Stimulated activated CD8-positive, alpha-beta memory T cell treated with anti-CD3 and anti-CD28 coated beads, Interleukin-12 subunit alpha, Interleukin-12 subunit beta, amount 100 ng/mL, for 24 hours (primary cell): ENCODE measurements around the gene BTBD6.

Experiments used
- DNase-seq: peaks from one replicate; pipeline ENCODE4 v3.0.0-alpha.2; 2020; ENCODE audit errors: extremely low read depth

The BTBD6 gene

GRCh38 chr14:105229099-105229655 is 19.2 kb upstream of the BTBD6 start:
- no peak for DNase-seq

DNA sequence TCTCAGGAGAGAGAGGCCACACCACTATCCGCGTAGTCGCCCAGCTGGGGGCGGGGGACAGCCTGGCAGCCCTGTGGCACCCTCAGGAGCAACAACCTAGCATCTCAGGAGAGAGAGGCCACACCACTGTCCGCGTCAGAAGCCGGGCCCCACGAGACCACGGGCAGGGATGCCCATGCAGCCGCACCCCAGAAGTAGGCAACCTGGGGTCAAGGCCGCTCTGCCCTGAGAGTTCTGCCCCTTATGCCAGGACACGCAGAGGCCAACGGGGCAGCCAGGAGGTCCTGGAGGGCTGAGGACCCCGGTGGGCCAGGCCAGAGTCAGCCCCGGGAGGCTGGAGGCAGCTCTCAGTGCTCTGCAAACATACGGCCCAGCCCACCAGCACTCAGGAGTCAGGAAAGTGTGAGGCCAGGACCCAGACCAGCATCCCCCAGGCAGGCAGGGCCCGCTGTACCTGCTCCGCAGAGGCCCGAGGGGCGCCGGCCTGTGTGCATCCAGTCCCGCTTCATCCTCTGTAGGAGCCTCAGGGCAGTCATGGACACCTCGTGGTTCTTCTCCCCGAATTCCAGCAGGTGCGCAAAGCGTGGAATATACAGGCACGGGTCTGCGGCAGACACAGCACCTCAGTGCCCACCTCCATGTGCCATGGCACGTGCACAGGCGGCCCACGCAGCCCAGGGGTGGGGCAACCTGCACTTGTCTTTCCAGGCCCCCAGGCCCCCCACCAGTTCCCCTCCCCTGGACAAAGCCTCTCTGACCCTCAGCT is 7.3 kb upstream of the BTBD6 start:
- DNase-seq: no peak

GRCh38 chr14:105241641-105242040 is 6.7 kb upstream of the BTBD6 start:
- DNase-seq: no peak

DNA sequence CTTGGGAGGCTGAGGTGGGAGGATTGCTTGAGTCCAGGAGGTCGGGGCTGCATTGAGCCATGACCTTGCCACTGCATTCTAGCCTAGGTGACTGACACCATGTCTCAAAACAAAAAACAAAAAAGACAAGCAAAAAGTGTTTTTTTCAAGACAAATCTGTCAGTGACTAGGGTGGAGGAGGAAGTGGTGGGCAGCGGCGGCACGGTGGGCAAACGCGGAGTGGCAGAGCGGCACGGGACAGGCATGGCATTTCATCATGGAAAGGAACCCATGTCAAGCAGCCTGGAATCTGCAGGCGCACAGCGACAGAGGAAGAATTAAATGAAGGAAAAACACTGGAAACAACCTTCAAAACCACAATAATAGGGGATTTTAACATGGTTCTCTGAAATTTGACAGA is 4.0 kb upstream of the BTBD6 start:
- DNase-seq: no peak

- DNase-seq: no peak
These were observed 1.3 kb upstream of the BTBD6 start for GRCh38 chr14:105247026-105247425.

DNA sequence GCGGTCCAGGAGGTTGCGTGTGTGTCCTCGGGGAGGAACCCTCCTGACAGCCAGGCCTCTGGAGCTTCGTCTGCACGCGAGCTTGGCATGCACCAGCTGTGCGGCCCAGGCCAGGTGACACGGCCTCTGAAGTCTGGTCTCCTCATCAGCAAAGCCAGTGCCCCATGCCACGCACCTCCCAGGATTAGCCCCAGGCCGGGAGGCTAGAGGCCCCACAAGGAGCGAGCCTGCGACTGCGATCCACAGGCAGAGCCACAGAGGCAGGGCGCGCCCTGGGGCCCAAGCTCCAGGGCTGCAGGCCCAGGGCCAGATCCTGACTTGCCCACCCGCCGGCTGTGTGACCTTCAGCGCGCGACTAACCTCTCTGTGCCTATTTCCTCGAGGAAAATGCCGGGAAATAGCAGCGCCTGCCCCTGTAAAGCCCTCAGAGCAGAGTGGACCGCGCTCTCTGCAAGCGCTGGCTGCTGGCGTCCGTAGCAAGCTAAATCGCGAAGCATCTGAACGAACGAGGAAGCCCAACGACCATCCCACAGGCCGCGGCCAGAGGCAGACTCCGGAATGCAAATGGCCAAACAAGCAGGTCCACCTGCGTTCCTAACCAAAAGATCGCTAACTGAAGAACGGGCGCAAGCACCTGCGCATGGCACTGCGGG is 492 bp upstream of the BTBD6 start:
- DNase-seq: no peak

- DNase-seq: no peak
These were observed 1.1 kb downstream of the BTBD6 start for GRCh38 chr14:105249182-105250007.

GRCh38 chr14:105250008-105250366 is 1.7 kb downstream of the BTBD6 start:
- DNase-seq: no peak

DNA sequence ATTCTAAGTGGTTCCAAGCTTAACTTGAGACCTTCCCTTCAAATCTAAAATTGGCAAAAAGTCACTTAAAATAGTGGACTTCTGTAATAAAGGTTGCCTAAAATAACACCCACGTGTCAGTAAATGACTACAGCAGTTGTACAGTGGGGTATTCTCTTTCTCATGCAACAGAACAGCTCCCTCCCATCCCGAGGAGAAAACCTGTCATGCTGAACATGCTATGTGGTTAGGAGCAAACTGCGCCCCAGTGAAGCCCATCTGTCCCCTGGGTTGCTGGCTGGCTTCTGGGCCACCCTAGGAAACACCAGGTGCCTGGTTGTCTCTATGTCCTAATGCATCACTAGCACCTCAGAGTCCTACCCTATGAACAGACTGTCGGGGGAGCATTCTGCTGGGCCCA is 2.7 kb downstream of the BTBD6 start:
- DNase-seq: no peak

GRCh38 chr14:105251920-105252319 is 3.6 kb downstream of the BTBD6 start:
- no peak for DNase-seq

DNA sequence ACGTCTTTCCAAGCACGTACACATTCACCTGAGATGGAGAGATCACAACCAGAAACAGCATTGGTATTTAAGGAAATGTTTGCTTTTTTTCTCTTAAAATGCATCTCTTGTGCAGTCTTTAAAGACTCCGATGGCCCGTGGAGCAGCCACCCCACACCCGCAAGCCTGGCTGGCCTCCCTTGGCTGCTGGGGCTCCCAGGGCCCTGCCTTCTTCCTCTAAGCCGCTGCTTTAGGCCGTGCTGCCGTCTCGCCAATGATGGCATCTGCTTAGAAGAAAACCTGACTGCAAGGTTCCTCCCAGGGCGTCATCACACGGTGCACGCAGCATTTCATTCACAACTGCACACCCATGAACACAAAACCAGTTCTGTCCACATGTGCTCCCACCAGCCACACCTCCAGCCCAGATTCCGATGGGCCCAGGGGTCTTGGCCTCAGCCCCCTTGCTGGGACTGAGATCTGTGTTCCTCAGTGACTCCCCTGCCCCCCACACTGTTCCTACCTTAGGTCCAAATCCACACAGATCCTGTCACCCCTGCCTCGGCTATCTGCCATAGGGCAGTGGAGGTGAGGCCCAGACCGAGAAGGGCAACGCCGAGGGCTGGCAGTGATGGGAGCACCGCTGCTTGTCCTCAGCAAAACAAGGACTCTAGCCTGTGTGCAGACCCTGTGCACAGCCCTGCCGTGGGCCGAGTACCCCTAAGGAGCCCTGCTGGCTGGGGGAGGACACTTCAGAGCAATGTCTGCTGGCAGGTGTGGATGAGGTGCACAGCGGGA is 4.4 kb downstream of the BTBD6 start:
- no peak for DNase-seq

GRCh38 chr14:105253329-105253682 is 5.0 kb downstream of the BTBD6 start:
- DNase-seq: no peak

DNA sequence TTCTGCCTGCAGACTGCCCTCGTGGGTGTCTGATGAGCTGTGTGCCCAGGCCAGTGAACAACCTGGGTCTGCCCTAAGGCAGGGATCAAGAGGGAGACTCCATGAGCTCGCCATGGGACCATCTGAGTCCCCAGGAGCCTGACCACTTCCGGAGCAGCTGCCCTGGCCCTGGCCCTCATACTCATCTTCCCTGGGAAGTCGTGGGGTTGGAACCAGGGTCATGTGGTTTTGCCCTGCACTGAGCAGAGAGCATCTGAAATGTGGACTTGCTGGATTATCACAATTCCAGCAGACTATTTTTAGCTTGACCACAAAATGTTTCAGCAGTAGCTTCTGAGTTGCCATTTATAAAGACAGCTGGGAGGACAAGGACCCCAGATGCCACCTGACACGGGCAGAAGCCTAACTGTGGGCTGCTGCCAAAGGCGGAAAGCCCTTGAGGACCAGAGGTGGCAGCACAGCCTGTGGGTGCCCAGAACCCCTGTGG is 6.7 kb downstream of the BTBD6 start:
- no peak for DNase-seq

GRCh38 chr14:105256292-105256960 is 8.1 kb downstream of the BTBD6 start:
- DNase-seq: no peak

DNA sequence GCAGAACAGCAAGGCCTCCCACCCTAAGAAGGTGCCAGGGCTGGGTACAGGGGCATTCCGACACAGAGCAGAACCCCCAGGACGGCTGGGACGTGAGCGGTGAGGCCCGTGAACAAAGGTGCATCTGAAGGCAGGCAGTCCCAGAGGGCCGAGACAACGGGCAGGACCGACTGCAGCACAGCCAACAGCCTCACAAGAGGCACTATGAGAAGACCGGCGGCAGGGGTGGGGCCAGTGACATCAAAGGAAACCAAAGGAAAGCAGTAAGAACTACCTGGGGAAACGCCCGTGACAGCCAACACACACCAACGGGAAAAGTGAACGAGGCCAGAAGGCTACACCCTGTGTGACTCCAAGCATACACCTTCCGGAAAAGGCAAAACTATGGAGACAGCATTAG is 9.1 kb downstream of the BTBD6 start:
- no peak for DNase-seq

DNA sequence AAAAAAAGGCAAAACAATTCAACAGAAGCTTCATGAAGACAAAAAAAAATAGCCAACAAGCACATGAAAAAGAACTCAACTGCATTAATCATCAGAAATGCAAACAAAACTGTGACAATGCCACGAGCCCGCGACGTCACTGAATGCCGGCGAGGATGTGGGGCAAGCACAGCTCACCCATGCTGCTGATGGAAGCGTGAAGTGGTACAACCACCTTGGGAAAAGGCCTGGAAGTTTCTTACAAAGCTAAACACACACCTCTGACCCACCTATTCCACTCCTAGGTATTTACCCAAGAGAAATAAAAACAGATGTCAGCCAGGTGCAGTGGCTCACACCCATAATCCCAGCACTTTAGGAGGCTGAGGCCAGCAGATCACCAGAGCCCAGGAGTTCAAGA is 10.5 kb downstream of the BTBD6 start:
- no peak for DNase-seq

GRCh38 chr14:105260959-105261358 is 12.6 kb downstream of the BTBD6 start:
- DNase-seq: no peak

- DNase-seq: no peak
These were observed 13.4 kb downstream of the BTBD6 start for GRCh38 chr14:105261781-105262180.

GRCh38 chr14:105267820-105268548 is 19.7 kb downstream of the BTBD6 start:
- DNase-seq: no peak

GRCh38 chr14:105268736-105269354 is 20.5 kb downstream of the BTBD6 start:
- DNase-seq: no peak
